Bronchial smooth muscle cell (primary cell): Measurements from ENCODE around the gene UTP25. TPM values are rescaled to one million over a fixed set of nuclear protein-coding genes. Genes with fewer than 3 reads are reported as not detected.

ENCODE experiments used
- total RNA-seq: library from RNA; depleted of rRNA; stranded (reverse); fragments of >200 nt; gene quantifications from 2 replicates; pipeline ENCODE4 v1.2.1, GENCODE V29; 2014

The UTP25 gene, protein sequence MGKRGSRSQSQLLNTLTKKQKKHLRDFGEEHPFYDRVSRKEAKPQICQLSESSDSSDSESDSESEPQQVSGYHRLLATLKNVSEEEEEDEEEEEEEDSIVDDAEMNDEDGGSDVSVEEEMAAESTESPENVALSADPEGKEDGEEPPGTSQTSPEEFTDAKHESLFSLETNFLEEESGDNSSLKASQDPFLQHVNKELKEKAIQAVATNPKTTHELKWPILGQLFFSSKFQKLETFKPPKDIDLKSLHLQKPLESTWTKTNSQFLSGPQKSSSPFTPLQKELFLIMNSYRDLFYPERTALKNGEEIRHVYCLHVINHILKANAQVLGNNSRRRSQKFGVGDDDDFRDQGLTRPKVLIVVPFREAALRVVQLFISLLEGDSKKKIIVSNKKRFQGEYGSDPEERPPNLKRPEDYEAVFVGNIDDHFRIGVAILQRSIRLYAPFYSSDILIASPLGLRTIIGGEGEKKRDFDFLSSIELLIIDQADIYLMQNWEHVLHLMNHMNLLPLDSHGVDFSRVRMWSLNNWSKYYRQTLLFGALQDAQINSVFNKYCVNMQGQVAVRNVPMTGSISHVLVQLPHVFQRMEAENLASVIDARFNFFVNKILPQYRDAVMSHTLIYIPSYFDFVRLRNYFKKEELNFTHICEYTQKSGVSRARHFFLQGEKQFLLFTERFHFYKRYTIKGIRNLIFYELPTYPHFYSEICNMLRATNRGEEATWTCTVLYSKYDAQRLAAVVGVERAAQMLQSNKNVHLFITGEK
- total RNA-seq = 5.7 and 6.8 TPM in 2 replicates

DNA sequence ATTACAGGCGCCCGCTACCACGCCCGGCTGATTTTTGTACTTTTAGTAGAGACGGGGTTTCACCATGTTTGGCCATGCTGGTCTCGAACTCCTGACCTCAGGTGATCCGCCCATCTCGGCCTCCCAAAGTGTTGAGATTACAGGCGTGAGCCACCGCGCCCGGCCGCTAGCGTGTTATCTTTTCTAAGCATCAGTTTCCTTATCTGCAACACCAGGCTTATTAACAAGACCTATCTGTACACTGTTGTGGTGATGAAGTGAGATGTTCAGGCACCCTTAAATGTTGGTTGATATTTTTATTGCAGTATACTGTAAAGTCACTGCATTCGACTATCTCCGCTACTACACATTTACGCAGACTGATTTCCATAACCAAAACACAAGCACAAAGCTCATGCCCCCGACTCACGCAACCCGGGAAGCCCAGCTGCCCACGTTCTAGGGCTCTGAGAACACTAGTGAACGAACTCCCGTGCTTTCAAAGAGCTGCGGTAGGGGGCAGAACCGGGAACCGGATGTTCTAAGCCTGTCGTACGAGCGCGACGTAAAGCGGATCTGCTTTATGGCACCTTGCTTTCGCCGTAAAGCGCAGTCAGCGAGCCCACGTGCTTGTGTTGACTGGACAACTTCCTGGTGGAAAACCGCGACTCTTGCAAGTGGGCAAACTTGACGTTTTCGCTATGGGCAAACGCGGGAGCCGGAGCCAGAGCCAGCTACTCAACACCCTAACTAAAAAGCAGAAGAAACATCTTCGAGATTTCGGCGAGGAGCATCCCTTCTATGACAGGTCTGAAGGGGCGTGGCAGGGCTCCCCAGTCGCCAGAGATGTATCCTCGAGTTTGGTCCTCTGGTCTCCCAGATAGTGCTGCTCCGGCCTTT, at the start of gene UTP25:
Gene UTP25, plus strand, starts transcription at position 589 of the 879 bp plus-strand sequence. Its CDS starts 92 bp downstream, at position 681.

DNA sequence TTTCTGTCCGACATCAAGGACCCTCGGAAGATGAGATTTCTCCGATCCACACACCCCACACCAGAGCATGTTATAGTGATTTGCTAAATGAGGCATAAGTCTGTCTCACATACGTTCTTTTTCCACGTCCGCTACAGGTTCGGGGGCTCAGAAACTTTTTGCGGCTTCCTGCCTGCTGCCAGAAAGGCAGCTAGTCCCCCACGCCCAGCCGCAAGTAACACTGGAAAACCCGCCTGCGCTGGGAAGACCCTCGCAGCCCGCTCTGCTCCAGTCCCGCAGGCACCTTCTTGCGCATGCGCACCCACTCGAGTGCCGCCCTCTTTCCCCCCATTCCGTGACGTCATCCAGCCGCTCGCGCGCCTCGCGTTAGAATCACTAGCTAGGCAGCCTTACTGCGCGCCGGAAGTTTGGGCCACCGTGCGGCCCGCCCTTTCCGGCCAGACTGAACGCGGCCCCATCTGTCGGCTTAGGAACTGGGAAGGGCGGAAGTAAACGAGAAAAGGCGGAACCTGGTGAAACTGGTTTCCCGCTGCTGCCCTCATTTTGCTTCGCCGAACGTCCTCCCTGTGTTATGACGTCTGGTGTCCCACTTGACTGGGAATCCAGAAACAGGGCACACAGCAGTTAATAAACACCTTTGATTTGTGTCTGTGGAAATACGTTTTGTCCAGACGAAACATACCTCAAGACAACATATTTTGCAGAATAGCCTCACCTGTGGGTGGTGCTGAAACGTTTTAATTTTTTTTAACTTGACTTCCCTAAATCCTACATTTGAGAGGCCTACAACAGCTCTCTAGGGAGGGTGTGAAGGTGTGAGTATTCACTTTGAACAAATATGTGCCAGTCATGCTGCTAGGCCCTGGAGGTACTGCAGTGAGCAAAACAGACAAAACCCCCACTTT, 43.3 kb upstream of the UTP25 start, which contains the start of gene C1orf74:
Gene C1orf74, minus strand, starts transcription at position 295 of the 905 bp plus-strand sequence. CDS start 925 bp downstream, outside the sequence.

GRCh38 chr1:209805875-209806760, 21.7 kb upstream of the UTP25 start, which contains the start of gene IRF6:
Gene IRF6, minus strand, starts transcription at chr1:209806142. Its CDS starts 4,729 bp downstream, at chr1:209801413.

Other genes with a start within 250 kb of the UTP25 start
- gene CAMK1G, start 244.3 kb upstream of the UTP25 start, total RNA-seq = 0.63 TPM in 1 of 2 replicates, not detected in the other
- 27.0 and 32.5 TPM in 2 replicates for gene LAMB3, start 175.5 kb upstream of the UTP25 start, total RNA-seq
- gene G0S2, start 152.6 kb upstream of the UTP25 start, total RNA-seq = 20.2 and 28.9 TPM in 2 replicates
- 33.3 and 35.0 TPM in 2 replicates for gene HSD11B1, start 123.1 kb upstream of the UTP25 start, total RNA-seq
- not detected in 2 replicates for gene TRAF3IP3, start 71.9 kb upstream of the UTP25 start, total RNA-seq
- 1.6 and 2.0 TPM in 2 replicates for gene C1orf74, start 43.4 kb upstream of the UTP25 start, total RNA-seq
- 0.52 and 0.63 TPM in 2 replicates for gene IRF6, start 21.8 kb upstream of the UTP25 start, total RNA-seq
- gene SYT14, start 110.2 kb downstream of the UTP25 start, total RNA-seq = 2.7 and 3.6 TPM in 2 replicates